Measurements from ENCODE around the gene GNB2.

DNA sequence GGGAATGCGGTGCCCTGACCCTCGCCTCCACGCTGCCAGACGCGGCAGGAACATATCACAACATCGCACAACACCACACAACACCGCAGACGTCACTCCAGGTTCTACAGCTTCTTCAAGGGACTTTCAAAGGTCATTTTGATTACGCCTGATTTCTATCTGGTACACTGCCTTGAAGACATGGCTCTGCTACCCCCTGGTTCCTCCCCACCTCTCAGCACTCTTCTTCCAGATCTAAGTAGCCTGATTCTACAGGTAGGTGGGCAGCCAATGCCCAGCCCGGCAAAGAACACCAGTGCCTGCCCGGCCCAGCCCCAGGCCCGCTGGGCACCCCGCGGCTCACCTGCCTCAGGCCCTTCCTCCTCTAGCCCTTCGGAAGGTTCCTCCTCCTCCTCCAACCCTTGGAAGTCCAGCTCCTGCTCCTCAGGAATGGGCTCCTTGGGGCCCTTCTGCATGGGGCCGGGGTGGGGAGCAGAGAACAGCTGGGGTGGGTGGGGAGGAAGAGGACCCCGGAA is 12.1 kb downstream of the GNB2 start:
- no peak for TF ChIP-seq CTCF (IDR thresholded peaks at IDR 0.05; ENCODE audit: low read length)
- TF ChIP-seq EZH2 (IDR thresholded peaks at IDR 0.05; ENCODE audit: borderline replicate concordance, low read length) = no peak
